HG03097 (cell line): ENCODE measurements around the gene ASMT.
"Not testable (repeated sequence)": the region's sequence is repeated elsewhere in the genome, so short reads cannot be mapped to it uniquely, and the experiment has no call there.

ENCODE experiments used
- ATAC-seq: cut with Tn5 transposase; IDR thresholded peaks from one replicate; pipeline ENCODE4 v1.9.1; 2021; ENCODE audit not compliant: unreplicated experiment, low FRiP score

Gene ASMT

GRCh38 chrX:1646009-1646408, 31.1 kb downstream of the ASMT start:
- no peak for ATAC-seq

DNA sequence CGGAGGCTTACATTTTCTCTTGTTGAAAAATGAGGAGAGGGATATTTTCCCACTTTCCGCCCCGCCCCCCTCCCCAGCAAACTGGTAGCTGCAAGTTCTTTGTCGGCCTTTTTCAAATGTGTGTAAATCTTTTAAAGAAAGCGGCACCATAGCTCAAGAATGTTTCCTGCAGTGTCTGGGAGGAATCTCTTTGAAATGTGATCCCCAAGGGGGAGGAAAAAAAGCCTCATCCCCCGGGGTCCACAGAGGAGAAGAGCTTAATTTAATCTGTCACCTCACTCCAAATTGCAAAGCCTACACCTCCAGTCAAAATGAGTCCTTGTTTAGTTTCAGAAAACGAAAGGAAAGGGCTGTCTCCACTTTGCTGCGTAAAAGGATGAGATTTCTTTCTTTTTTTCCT, 34.8 kb downstream of the ASMT start:
- no peak for ATAC-seq

DNA sequence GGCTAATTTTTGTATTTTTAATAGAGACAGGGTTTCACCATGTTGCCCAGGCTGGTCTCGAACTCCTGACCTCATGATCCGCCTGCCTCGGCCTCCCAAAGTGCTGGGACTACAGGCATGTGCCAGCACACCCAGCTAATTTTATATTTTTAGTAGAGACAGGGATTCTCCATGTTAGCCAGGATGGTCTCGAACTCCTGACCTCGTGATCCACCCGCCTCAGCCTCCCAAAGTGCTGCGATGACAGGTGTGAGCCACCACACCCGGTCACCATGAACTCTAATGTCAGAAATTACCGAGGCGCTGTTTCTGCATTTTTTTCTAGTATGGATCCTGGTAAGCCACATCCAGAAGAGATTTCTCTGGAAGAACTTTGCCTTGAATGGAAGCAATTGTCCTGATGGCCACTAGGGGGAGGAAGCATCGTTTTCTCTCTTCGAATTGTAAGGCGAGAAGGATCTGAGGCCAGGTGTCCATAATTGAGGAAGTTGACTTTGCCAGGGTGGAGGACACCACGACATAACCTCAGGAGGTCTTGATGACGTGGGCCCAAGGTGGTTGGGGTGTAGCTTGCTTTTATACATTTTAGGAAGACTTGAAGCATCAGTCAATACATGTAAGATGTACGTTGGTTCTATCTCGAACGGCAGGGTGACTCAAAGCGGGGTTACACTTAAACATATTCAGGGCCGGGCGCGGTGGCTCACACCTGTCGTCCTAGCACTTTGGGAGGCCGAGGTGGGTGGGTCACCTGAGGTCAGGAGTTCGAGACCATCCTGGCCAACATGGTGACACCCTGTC, 37.4 kb downstream of the ASMT start:
- ATAC-seq, result not testable (repeated sequence)

GRCh38 chrX:1656379-1656778, 41.5 kb downstream of the ASMT start:
- no peak for ATAC-seq

DNA sequence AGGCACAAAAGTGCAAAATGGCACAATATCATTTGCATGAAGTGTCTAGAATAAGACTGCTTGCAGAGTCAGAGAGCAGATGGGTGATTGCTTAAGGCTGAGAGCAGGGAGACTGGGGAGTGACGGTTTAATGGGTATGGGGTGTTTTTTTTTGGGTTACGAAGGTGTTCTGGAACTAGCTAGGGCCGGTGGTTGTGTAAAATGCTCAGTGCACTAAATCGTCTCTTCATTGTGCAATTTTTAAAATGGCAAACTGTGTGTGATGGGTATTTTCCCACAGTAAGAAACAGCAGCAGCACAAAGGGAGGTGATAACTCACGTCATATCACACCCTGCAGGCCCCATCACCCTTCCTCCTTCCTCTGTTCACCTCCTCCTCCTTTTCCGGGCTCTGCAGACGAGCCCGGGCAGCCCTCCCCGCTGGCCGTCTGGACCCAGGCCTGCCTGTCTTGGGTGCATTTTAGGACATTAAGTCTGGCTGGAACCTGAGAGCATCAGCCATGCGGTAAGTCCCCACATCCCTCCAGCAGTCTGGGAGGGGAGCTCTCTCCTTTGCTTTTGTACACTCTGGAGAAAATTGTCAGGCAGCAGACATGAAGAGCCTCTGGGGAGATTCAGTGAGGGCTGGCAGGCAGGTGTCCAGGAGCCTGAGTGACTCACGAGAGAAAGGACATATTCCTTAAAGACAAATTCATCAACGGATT, 42.7 kb downstream of the ASMT start:
- peak; percentile 50 for ATAC-seq

DNA sequence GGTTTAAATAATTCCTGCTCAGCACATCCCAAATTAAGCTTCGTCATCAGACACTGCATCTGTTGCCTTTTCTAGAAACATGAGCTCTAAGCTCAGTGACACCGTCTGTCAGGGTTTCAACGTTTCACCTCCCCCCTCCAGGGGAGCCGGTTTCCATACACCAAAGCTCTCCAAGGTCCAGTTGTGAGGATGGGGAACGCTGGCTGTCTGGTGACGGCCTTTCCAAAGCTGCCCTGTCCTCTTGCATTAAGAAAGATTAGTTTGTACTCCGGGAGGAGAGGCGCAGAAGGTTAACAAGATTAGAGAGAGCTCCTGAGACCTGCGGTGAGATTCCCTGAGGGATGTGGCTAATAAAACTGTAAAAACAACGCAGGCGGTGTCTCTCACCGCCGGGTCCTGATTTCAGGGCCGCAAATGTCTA, 43.2 kb downstream of the ASMT start:
- ATAC-seq, result no peak

GRCh38 chrX:1659664-1660461, 45.0 kb downstream of the ASMT start:
- no peak for ATAC-seq

DNA sequence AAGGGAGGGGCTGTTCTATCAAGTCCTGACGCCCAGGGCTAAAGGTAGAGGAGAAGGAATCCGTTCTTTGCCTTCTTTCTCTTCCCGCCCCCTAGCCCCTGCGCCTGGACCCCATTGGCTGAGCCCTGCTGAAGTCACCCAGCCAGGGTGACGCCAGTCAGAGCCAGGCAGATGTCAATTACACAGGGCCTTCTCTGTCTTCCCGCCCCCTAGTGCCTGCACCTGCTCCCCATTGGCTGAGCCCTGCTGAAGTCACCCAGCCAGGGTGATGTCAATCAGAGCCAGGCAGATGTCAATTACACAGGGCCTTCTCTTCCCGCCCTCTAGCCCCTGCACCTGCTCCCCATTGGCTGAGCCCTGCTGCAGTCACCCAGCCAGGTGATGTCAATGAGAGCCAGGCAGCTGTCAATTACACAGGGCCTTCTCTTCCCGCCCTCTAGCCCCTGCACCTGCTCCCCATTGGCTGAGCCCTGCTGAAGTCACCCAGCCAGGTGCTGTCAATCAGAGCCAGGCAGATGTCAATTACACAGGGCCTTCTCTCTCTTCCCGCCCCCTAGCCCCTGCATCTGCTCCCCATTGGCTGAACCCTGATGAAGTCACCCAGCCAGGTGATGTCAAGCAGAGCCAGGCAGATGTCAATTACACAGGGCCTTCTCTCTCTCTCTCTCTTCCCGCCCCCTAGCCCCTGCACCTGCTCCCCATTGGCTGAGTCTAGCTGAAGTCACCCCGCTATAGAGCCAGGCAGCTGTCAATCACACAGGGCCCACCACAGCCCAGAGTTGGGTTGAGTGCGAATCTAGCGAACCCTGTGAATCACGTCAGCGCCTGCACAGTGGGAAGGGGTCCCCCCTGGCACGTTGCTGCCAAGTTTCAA, 46.4 kb downstream of the ASMT start:
- peak; percentile 84 for ATAC-seq

GRCh38 chrX:1661922-1662221, 47.0 kb downstream of the ASMT start:
- ATAC-seq, result peak; percentile 13

GRCh38 chrX:1667566-1667965, 52.7 kb downstream of the ASMT start:
- ATAC-seq, result no peak

DNA sequence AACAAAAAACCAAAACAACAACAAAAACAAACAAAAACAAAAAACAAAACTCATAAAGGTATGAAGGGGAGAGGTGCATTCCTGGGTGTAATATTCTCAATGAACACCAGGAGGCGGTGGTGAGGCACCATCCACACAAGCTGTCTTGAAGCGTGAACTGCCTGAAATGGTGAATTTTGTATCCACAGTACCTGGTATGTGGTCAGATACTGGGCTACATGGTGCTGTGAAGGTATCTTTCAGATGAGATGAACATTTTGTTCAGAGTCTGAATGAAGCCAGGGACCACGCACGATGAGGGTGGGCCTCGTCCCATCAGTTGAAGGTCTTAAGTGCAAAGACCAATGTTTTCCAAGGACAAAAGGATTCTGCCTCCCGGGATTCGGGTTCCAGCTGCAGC, 58.5 kb downstream of the ASMT start:
- no peak for ATAC-seq

DNA sequence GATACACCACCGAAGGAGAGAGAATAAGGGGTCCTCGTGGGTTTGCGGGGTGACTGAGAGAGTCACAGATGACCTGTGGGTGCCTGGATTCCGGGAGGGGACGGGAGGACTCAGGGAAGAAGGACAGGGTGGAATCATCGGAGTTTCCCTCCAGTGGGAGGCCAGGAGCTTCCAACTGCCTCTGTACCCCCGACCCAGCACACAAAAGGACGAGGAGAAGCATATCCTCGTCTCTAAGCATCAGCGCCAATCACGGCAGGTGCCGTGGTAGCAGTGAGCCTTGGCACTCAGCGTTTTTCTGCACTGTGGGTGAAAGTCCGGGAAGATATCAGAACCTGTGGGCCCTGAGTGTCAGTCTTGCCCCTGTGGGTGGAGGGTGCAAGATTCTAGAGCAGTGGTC, 62.0 kb downstream of the ASMT start:
- ATAC-seq, result no peak

- ATAC-seq, result no peak
Measured at GRCh38 chrX:1679238-1679637, 64.4 kb downstream of the ASMT start.

DNA sequence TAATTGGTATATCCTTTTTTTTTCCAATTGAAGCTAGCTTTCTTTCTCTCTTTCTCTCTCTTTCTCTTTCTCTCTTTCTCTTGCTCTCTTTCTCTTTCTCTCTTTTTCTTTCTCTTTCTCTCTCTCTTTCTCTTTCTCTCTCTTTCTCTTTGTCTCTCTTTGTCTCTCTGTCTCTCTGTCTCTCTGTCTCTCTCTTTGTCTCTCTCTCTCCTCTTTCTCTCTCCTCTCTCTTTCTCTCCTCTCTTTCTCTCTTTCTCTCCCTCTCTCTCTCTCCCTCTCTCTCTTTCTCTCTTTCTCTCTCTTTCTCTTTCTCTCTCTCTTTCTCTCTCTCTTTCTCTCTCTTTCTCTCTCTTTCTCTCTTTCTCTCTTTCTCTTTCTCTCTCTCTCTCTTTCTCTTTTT, 66.6 kb downstream of the ASMT start:
- ATAC-seq, result no peak

DNA sequence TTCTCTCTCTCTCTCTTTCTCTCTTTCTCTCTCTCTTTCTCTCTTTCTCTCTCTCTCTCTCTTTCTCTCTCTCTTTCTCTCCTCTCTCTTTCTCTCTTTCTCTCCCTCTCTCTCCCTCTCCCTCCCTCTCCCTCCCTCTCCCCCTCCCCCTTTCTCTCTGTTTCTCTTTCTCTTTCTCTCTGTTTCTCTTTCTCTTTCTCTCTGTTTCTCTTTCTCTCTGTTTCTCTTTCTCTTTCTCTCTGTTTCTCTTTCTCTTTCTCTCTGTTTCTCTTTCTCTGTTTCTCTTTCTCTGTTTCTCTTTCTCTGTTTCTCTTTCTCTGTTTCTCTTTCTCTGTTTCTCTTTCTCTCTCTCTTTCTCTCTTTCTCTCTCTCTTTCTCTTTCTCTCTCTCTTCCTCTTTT, 67.0 kb downstream of the ASMT start:
- not testable (repeated sequence) for ATAC-seq

DNA sequence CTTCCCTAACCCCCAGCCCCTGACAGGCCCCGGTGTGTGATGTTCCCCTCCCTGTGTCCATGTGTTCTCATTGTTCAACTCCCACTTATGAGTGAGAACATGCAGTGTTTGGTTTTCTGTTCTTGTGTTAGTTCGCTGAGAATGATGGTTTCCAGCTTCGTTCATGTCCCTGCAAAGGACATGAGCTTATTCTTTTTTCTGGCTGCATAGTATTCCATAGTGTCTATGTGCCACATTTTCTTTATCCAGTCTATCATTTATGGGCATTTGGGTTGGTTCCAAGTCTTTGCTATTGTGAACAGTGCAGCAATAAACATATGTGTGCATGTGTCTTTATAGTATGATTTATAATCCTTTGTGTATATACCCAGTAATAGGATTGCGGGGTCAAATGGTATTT, 67.6 kb downstream of the ASMT start:
- ATAC-seq, result not testable (repeated sequence)

DNA sequence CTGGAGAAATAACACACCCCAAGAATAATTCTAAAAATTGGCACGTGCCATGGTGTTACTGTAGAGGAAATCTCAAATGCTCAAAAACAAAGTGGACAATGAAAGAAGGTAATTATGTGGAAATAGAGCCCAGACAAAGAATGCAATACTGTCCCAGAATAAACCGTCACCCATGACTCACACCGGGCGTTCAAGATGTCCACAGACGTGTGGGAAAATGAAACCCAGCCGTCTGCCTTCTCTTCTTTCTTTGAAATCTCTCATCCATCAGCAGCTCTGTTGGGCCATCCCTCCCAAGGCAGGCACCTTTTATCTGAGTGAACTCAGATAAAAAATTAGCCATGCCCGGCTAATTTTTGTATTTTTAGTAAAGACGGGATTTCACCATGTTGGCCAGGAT, 70.0 kb downstream of the ASMT start:
- not testable (repeated sequence) for ATAC-seq

DNA sequence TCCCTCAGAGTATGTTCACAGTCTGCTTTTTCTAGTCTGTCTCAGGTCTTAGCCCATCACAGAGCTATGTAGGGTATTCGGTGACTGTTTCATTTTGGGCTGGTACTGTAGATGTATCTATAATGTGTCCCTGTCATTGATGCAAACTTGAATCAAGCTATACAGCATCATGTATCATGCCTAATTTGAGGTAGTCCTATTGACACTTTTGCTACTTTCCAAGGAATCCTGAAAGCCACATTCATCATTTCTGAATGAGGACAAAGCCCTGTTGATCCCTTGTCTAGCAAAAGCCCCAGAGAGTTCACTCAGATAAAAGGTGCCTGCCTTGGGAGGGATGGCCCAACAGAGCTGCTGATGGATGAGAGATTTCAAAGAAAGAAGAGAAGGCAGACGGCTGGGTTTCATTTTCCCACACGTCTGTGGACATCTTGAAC, 70.6 kb downstream of the ASMT start:
- ATAC-seq, result not testable (repeated sequence)

- no peak for ATAC-seq
Measured at GRCh38 chrX:1686642-1687041, 71.8 kb downstream of the ASMT start.
